Measurements from ENCODE around the gene MINDY4.

MINDY4 gene

GRCh38 chr7:30755384-30756154 lies 15.6 kb upstream of the MINDY4 start:
- POLR2A ChIA-PET, result no interaction called here
- no peak for DNase-seq (ENCODE audit: extremely low spot score)
- TF ChIP-seq, protein P1, sequence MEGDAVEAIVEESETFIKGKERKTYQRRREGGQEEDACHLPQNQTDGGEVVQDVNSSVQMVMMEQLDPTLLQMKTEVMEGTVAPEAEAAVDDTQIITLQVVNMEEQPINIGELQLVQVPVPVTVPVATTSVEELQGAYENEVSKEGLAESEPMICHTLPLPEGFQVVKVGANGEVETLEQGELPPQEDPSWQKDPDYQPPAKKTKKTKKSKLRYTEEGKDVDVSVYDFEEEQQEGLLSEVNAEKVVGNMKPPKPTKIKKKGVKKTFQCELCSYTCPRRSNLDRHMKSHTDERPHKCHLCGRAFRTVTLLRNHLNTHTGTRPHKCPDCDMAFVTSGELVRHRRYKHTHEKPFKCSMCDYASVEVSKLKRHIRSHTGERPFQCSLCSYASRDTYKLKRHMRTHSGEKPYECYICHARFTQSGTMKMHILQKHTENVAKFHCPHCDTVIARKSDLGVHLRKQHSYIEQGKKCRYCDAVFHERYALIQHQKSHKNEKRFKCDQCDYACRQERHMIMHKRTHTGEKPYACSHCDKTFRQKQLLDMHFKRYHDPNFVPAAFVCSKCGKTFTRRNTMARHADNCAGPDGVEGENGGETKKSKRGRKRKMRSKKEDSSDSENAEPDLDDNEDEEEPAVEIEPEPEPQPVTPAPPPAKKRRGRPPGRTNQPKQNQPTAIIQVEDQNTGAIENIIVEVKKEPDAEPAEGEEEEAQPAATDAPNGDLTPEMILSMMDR (IDR thresholded peaks at IDR 0.05; ENCODE audit: control extremely low read depth, extremely low read depth, low read depth, missing control alignments), result no peak
- CTCF ChIA-PET, result interaction anchor here (3.6 to 4.5 kb wide), 2 partner anchors 10 to 16 kb away, joined by 16 to 26 read pairs; no protein-coding TSS in a partner anchor

GRCh38 chr7:30757342-30757692 lies 13.9 kb upstream of the MINDY4 start:
- TF ChIP-seq, protein P1 (IDR thresholded peaks at IDR 0.05; ENCODE audit: control extremely low read depth, extremely low read depth, low read depth, missing control alignments), result no peak
- ChIA-PET CTCF (interaction anchor here (1.0 to 4.5 kb wide), 4 partner anchors 9 to 226 kb away, joined by 3 to 26 read pairs (median 10); no protein-coding TSS in a partner anchor), POLR2A (no interaction called here)
- DNase-seq (ENCODE audit: extremely low spot score), result no peak

DNA sequence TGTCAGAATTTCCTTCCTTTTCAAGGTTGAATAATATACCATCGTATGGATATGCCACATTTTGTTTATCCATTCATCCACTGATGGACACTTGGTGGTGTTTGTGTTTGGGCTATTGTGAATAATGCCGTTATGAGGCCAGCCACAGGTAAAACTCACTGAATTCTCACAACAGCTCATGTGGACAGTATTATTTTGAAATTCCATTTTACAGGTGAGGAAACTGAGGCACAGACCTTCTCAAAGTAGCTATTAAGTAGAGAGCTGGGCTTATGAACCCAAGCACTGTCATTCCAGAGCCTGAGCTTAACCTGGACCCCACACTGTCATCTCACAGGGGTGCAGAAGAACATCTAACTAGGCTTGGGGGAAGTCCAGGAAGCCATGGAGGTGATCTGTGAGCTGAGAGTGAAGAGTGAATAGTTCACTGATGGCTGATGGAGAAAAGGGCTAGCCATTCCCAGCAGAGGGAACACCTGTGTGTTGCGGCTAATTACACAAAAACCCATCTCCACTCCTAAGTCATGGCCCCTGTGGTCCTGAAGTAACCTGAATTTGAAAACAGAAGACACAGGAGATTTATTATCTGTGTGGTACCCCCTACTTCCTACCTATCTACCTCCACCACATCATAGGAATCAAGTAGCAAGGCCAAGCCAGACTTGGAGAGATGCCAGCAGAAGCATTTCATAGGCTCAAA lies 10.6 kb upstream of the MINDY4 start:
- ChIA-PET CTCF (interaction anchor here (1.1 to 1.5 kb wide), 3 partner anchors 12 to 25 kb away, joined by 3 to 7 read pairs (median 3); no protein-coding TSS in a partner anchor), POLR2A (no interaction called here)
- TF ChIP-seq, protein P1 (IDR thresholded peaks at IDR 0.05; ENCODE audit: control extremely low read depth, extremely low read depth, low read depth, missing control alignments), result no peak
- DNase-seq (ENCODE audit: extremely low spot score), result no peak

- DNase-seq (ENCODE audit: extremely low spot score), result no peak
- CTCF ChIA-PET, result interaction anchor here (1.1 to 3.0 kb wide), 4 partner anchors 13 to 24 kb away, joined by 3 to 14 read pairs (median 5); no protein-coding TSS in a partner anchor
- POLR2A ChIA-PET, result no interaction called here
- TF ChIP-seq, protein P1 (IDR thresholded peaks at IDR 0.05; ENCODE audit: control extremely low read depth, extremely low read depth, low read depth, missing control alignments), result no peak
These were observed 9.7 kb upstream of the MINDY4 start for GRCh38 chr7:30761214-30762156.

- TF ChIP-seq, protein P1 (IDR thresholded peaks at IDR 0.05; ENCODE audit: control extremely low read depth, extremely low read depth, low read depth, missing control alignments), result no peak
- ChIA-PET CTCF (interaction anchor here (1.1 to 3.0 kb wide), 7 partner anchors 9 to 253 kb away, joined by 3 to 14 read pairs (median 4); no protein-coding TSS in a partner anchor), POLR2A (no interaction called here)
- DNase-seq (ENCODE audit: extremely low spot score), result no peak
These were observed 6.9 kb upstream of the MINDY4 start for GRCh38 chr7:30764030-30764975.
